Activated CD4-positive, alpha-beta T cell treated with anti-CD3 and anti-CD28 coated beads for 1 hour (primary cell): ENCODE results near the gene LYRM9.
A peak's percentile ranks its signal among the peaks of the same experiment; 100 is the strongest.
"Not testable (repeated sequence)": the region's sequence is repeated elsewhere in the genome, so short reads cannot be mapped to it uniquely, and the experiment has no call there.

Experiments used
- DNase-seq: peaks from one replicate; pipeline ENCODE4 v3.0.0-alpha.2; 2020

LYRM9 gene

GRCh38 chr17:27905447-27906225, 12.5 kb upstream of the LYRM9 start:
- DNase-seq, result no peak

GRCh38 chr17:27904534-27905446, 11.6 kb upstream of the LYRM9 start:
- DNase-seq, result no peak

GRCh38 chr17:27904114-27904513, 10.9 kb upstream of the LYRM9 start:
- no peak for DNase-seq

- DNase-seq, result no peak
Measured at GRCh38 chr17:27899525-27899924, 6.4 kb upstream of the LYRM9 start.

- DNase-seq, result no peak
Measured at GRCh38 chr17:27898096-27898495, 4.9 kb upstream of the LYRM9 start.

- no peak for DNase-seq
Measured at GRCh38 chr17:27896701-27897100, 3.5 kb upstream of the LYRM9 start.

GRCh38 chr17:27895940-27896535, 2.9 kb upstream of the LYRM9 start:
- DNase-seq, result no peak

- no peak for DNase-seq
Measured at GRCh38 chr17:27895123-27895895, 2.1 kb upstream of the LYRM9 start.

GRCh38 chr17:27893841-27894503, 807 bp upstream of the LYRM9 start:
- DNase-seq, result no peak

- DNase-seq, result no peak
Measured at GRCh38 chr17:27892542-27892865, 661 bp downstream of the LYRM9 start.

- no peak for DNase-seq
Measured at GRCh38 chr17:27891841-27892240, 1.3 kb downstream of the LYRM9 start.

GRCh38 chr17:27889711-27890251, 3.4 kb downstream of the LYRM9 start:
- no peak for DNase-seq

GRCh38 chr17:27888945-27889344, 4.2 kb downstream of the LYRM9 start:
- no peak for DNase-seq

GRCh38 chr17:27888067-27888466, 5.1 kb downstream of the LYRM9 start:
- DNase-seq, result no peak

GRCh38 chr17:27886348-27886906, 6.7 kb downstream of the LYRM9 start:
- DNase-seq, result not testable (repeated sequence)

GRCh38 chr17:27882162-27882840, 10.9 kb downstream of the LYRM9 start:
- DNase-seq, result no peak

- DNase-seq, result peak; percentile 46
Measured at GRCh38 chr17:27879987-27880608, 13.1 kb downstream of the LYRM9 start.

- no peak for DNase-seq
Measured at GRCh38 chr17:27878776-27879562, 14.2 kb downstream of the LYRM9 start.

- DNase-seq, result no peak
Measured at GRCh38 chr17:27873746-27874145, 19.4 kb downstream of the LYRM9 start.

GRCh38 chr17:27873211-27873610, 20.0 kb downstream of the LYRM9 start:
- DNase-seq, result no peak
